ENCODE measurements around the gene HOXB8.

Gene HOXB8

GRCh38 chr17:48588528-48588927 is 26.6 kb downstream of the HOXB8 start:
- Mint-ChIP-seq H3K4me1 (peaks cover 17% of the 10 kb centered on the region), H3K27me3 (ENCODE audit: low read depth, poor library complexity) (peaks cover 15% of the 10 kb centered on the region), H3K27ac (peak overlapping the region; percentile 100), H3K36me3 (ENCODE audit: low read depth) (peaks cover 100% of the 10 kb centered on the region), H3K4me3 (peak overlapping the region; percentile 99), H3K9me3 (peaks cover 4% of the 10 kb centered on the region)
- DNase-seq = no peak
- no peak for TF ChIP-seq CTCF (IDR thresholded peaks at IDR 0.05)

GRCh38 chr17:48588074-48588415 is 27.0 kb downstream of the HOXB8 start:
- Mint-ChIP-seq H3K9me3 (peaks cover 4% of the 10 kb centered on the region), H3K27ac (peak overlapping the region; percentile 100), H3K4me1 (peaks cover 22% of the 10 kb centered on the region), H3K4me3 (peak overlapping the region; percentile 99), H3K27me3 (ENCODE audit: low read depth, poor library complexity) (peaks cover 15% of the 10 kb centered on the region), H3K36me3 (ENCODE audit: low read depth) (peaks cover 100% of the 10 kb centered on the region)
- no peak for DNase-seq
- TF ChIP-seq CTCF (IDR thresholded peaks at IDR 0.05) = no peak

GRCh38 chr17:48587276-48588073 is 27.6 kb downstream of the HOXB8 start:
- DNase-seq = no peak
- Mint-ChIP-seq H3K9me3 (peaks cover 4% of the 10 kb centered on the region), H3K4me3 (peak overlapping the region; percentile 99), H3K4me1 (peaks cover 28% of the 10 kb centered on the region), H3K36me3 (ENCODE audit: low read depth) (peaks cover 100% of the 10 kb centered on the region), H3K27ac (peak overlapping the region; percentile 100), H3K27me3 (ENCODE audit: low read depth, poor library complexity) (peaks cover 15% of the 10 kb centered on the region)
- TF ChIP-seq CTCF (IDR thresholded peaks at IDR 0.05) = no peak

GRCh38 chr17:48586355-48587258 is 28.5 kb downstream of the HOXB8 start:
- H3K36me3 Mint-ChIP-seq (ENCODE audit: low read depth) = peaks cover 98% of the 10 kb centered on the region
- peaks cover 15% of the 10 kb centered on the region for H3K27me3 Mint-ChIP-seq (ENCODE audit: low read depth, poor library complexity)
- peak overlapping the region; percentile 99 for H3K4me3 Mint-ChIP-seq
- peak overlapping the region; percentile 100 for H3K27ac Mint-ChIP-seq
- no peak for TF ChIP-seq CTCF (IDR thresholded peaks at IDR 0.05)
- no peak for DNase-seq
- peaks cover 4% of the 10 kb centered on the region for H3K9me3 Mint-ChIP-seq
- peaks cover 29% of the 10 kb centered on the region for H3K4me1 Mint-ChIP-seq

GRCh38 chr17:48584223-48584741 is 30.8 kb downstream of the HOXB8 start:
- no peak for TF ChIP-seq CTCF (IDR thresholded peaks at IDR 0.05)
- H3K9me3 Mint-ChIP-seq = no peaks in the 10 kb centered on the region
- peaks cover 88% of the 10 kb centered on the region for H3K36me3 Mint-ChIP-seq (ENCODE audit: low read depth)
- no peak for DNase-seq
- H3K4me3 Mint-ChIP-seq = peak overlapping the region; percentile 99
- peaks cover 7% of the 10 kb centered on the region for H3K27me3 Mint-ChIP-seq (ENCODE audit: low read depth, poor library complexity)
- peaks cover 50% of the 10 kb centered on the region for H3K4me1 Mint-ChIP-seq
- peak overlapping the region; percentile 100 for H3K27ac Mint-ChIP-seq
